Neuronal stem cell (in vitro differentiated cells): Measurements from ENCODE around the gene BTN3A1.

Source experiments
- DNase-seq: peaks from one replicate; pipeline ENCODE4 v3.0.0-alpha.2; 2013; ENCODE audit warnings: low spot score
- H2AFZ ChIP-seq: one replicate; pipeline ENCODE4 v1.6.1; 2013; ENCODE audit warnings: mild to moderate bottlenecking, low read length, inconsistent platforms
- H2AK5ac ChIP-seq: 2 replicates; pipeline ENCODE4 v1.6.1; 2013; ENCODE audit warnings: low read depth, mild to moderate bottlenecking, inconsistent platforms, low read length, moderate library complexity, mixed read lengths
- H2BK120ac ChIP-seq: 2 replicates; pipeline ENCODE4 v1.6.1; 2013; ENCODE audit warnings: low read depth, mild to moderate bottlenecking, inconsistent platforms, low read length, moderate library complexity, mixed read lengths
- H2BK12ac ChIP-seq: one replicate; pipeline ENCODE4 v1.6.1; 2013; ENCODE audit warnings: low read length, inconsistent platforms
- H2BK15ac ChIP-seq: 2 replicates; pipeline ENCODE4 v1.6.1; 2013; ENCODE audit warnings: mild to moderate bottlenecking, low read length, inconsistent platforms, mixed read lengths
- H2BK5ac ChIP-seq: one replicate; pipeline ENCODE4 v1.6.1; 2013; ENCODE audit warnings: inconsistent platforms, mild to moderate bottlenecking, low read length, moderate library complexity
- H3K14ac ChIP-seq: one replicate; pipeline ENCODE4 v1.6.1; 2013; ENCODE audit warnings: low read length, inconsistent platforms
- H3K18ac ChIP-seq: 2 replicates; pipeline ENCODE4 v1.6.1; 2013; ENCODE audit warnings: low read length, inconsistent platforms
- H3K23ac ChIP-seq: 2 replicates; pipeline ENCODE4 v1.6.1; 2013; ENCODE audit warnings: low read depth, mild to moderate bottlenecking, mixed read lengths, low read length, inconsistent platforms; ENCODE audit not compliant: poor library complexity
- H3K27ac ChIP-seq: replicated peaks from 3 replicates; pipeline ENCODE4 v1.5.1; 2013; ENCODE audit warnings: low read length, inconsistent platforms
- H3K27me3 ChIP-seq, 3 experiments: 2 replicates each; pipeline ENCODE4 v1.6.1; 2013; ENCODE audit warnings: low read length in 3 of 3, mild to moderate bottlenecking in 2 of 3, inconsistent platforms in 1 of 3, low read depth in 1 of 3, mixed read lengths in 1 of 3, moderate library complexity in 1 of 3; ENCODE audit not compliant: control insufficient read depth in 3 of 3, insufficient read depth in 3 of 3
- H3K36me3 ChIP-seq, 2 donors: replicated peaks in 1 of 2; 2 replicates each; pipeline ENCODE4 v1.6.1; 2013; ENCODE audit warnings: low read length in 2 of 2; ENCODE audit not compliant: control insufficient read depth in 2 of 2, insufficient read depth in 2 of 2
- H3K4ac ChIP-seq: 2 replicates; pipeline ENCODE4 v1.6.1; 2013; ENCODE audit warnings: inconsistent platforms, mild to moderate bottlenecking, low read length, moderate library complexity
- H3K4me1 ChIP-seq, 2 donors: 1 replicate in 1 of 2; 2 replicates in 1 of 2; pipeline ENCODE4 v1.6.1; 2013; ENCODE audit warnings: low read length in 2 of 2, low read depth in 1 of 2; ENCODE audit not compliant: control insufficient read depth in 2 of 2, insufficient read depth in 1 of 2
- H3K4me2 ChIP-seq: one replicate; pipeline ENCODE4 v1.6.1; 2013; ENCODE audit warnings: mild to moderate bottlenecking, low read length, inconsistent platforms; ENCODE audit not compliant: insufficient read depth, poor library complexity, severe bottlenecking
- H3K4me3 ChIP-seq, 2 donors: 2 replicates each; pipeline ENCODE4 v1.5.1; 2013; ENCODE audit warnings: low read length in 2 of 2, mild to moderate bottlenecking in 2 of 2, inconsistent platforms in 1 of 2, moderate library complexity in 1 of 2
- H3K79me1 ChIP-seq: one replicate; pipeline ENCODE4 v1.6.1; 2013; ENCODE audit warnings: low read depth, mild to moderate bottlenecking, inconsistent platforms, low read length, moderate library complexity
- H3K9ac ChIP-seq: one replicate; pipeline ENCODE4 v1.6.1; 2013; ENCODE audit warnings: mild to moderate bottlenecking, low read depth, low read length, inconsistent platforms; ENCODE audit not compliant: poor library complexity
- H3K9me3 ChIP-seq, 2 donors: replicated peaks in 1 of 2; 2 replicates each; pipeline versions ENCODE3 to v1.6.1; 2013; ENCODE audit warnings: low read length in 2 of 2, mild to moderate bottlenecking in 2 of 2, inconsistent platforms in 1 of 2, low read depth in 1 of 2, mixed read lengths in 1 of 2, moderate library complexity in 1 of 2; ENCODE audit not compliant: control insufficient read depth in 2 of 2, insufficient read depth in 1 of 2
- H4K8ac ChIP-seq: one replicate; pipeline ENCODE4 v1.6.1; 2013; ENCODE audit warnings: low read depth, mild to moderate bottlenecking, inconsistent platforms, low read length, moderate library complexity
- H4K91ac ChIP-seq: one replicate; pipeline ENCODE4 v1.6.1; 2013; ENCODE audit warnings: low read length, low read depth, mild to moderate bottlenecking, inconsistent platforms; ENCODE audit not compliant: poor library complexity
- WGBS, 2 donors: extraction: QIAGEN DNeasy Blood & Tissue Kit; methylation state at CpG; one replicate each; pipeline ENCODE4 v1.1.7; 2013; ENCODE audit warnings: missing lambda C conversion rate in 2 of 2, mixed read lengths in 1 of 2; ENCODE audit not compliant: insufficient read length in 2 of 2, insufficient replicate concordance in 1 of 2; ENCODE audit errors: extremely low coverage in 2 of 2; 5-methylcytosine and 5-hydroxymethylcytosine counted together

The BTN3A1 gene

GRCh38 chr6:26379292-26379691 lies 22.8 kb upstream of the BTN3A1 start:
- Histone ChIP-seq H3K9me3 (no peaks in the 10 kb centered on the region), H3K27me3 (no peaks in the 10 kb centered on the region), H3K4me1 (peaks cover 7 to 8% of the 10 kb centered on the region in 2 donors), H4K91ac (no peak overlapping the region), H3K18ac (no peak overlapping the region), H2BK15ac (no peak overlapping the region), H2BK12ac (no peak overlapping the region), H3K4me2 (no peak overlapping the region), H3K4me3 (no peak overlapping the region), H3K9ac (no peak overlapping the region), H3K14ac (no peak overlapping the region), H3K23ac (no peak overlapping the region), H2BK120ac (no peak overlapping the region), H3K27ac (no peak overlapping the region), H2AFZ (no peak overlapping the region), H4K8ac (no peak overlapping the region), H3K36me3 (no peaks in the 10 kb centered on the region), H3K79me1 (no peaks in the 10 kb centered on the region), H2AK5ac (no peak overlapping the region), H3K4ac (no peak overlapping the region), H2BK5ac (no peak overlapping the region)
- DNase-seq = no peak
- no CpG with 5 or more reads among the region's 3 CpGs for WGBS, 2 donors

DNA sequence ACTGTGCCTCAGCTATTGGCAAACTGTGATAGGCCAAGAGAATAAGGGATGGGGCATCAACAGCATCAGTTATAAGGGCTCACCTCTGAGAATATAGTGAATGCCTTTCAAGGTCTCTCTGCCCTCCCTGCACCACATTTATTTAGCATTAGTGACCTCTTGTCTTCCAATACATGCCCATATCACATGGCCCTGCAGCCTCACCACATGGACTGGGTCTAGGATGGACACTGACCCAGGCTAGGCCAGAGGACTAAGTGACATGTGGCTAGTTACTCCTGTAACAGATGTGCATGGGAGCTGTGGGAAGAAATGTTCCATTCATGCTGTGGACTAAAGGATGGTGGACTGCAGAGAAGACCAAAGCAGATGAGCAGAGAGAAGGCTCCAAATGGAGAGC lies 22.3 kb upstream of the BTN3A1 start:
- H3K18ac ChIP-seq = no peak overlapping the region
- no peak overlapping the region for H3K9ac ChIP-seq
- no peak overlapping the region for H3K23ac ChIP-seq
- no peak overlapping the region for H3K4ac ChIP-seq
- H3K27me3 ChIP-seq = no peaks in the 10 kb centered on the region
- no peak for DNase-seq
- no peaks in the 10 kb centered on the region for H3K9me3 ChIP-seq
- no peak overlapping the region for H2BK12ac ChIP-seq
- no peak overlapping the region for H3K27ac ChIP-seq
- H2BK120ac ChIP-seq = no peak overlapping the region
- peaks cover 7 to 8% of the 10 kb centered on the region in 2 donors for H3K4me1 ChIP-seq
- H2AK5ac ChIP-seq = no peak overlapping the region
- H2BK15ac ChIP-seq = no peak overlapping the region
- peaks cover 0 to 4% of the 10 kb centered on the region in 2 donors for H3K36me3 ChIP-seq
- H3K4me3 ChIP-seq = no peak overlapping the region
- no peak overlapping the region for H4K91ac ChIP-seq
- H3K14ac ChIP-seq = no peak overlapping the region
- H4K8ac ChIP-seq = no peak overlapping the region
- H3K79me1 ChIP-seq = no peaks in the 10 kb centered on the region
- no peak overlapping the region for H2AFZ ChIP-seq
- H2BK5ac ChIP-seq = no peak overlapping the region
- H3K4me2 ChIP-seq = no peak overlapping the region

GRCh38 chr6:26380256-26380655 lies 21.8 kb upstream of the BTN3A1 start:
- no CpG with 5 or more reads among the region's 3 CpGs for whole genome bisulfite sequencing, 2 donors

GRCh38 chr6:26382121-26382520 lies 20.0 kb upstream of the BTN3A1 start:
- Histone ChIP-seq H3K4me1 (peaks cover 7 to 8% of the 10 kb centered on the region in 2 donors), H3K4ac (no peak overlapping the region), H3K9me3 (no peaks in the 10 kb centered on the region), H2AFZ (peak overlapping the region; percentile 59), H3K4me3 (no peak overlapping the region), H2BK12ac (no peak overlapping the region), H2AK5ac (no peak overlapping the region), H4K91ac (no peak overlapping the region), H2BK5ac (no peak overlapping the region), H3K27me3 (no peaks in the 10 kb centered on the region), H3K79me1 (no peaks in the 10 kb centered on the region), H3K27ac (no peak overlapping the region), H3K9ac (no peak overlapping the region), H3K36me3 (peaks cover 0 to 9% of the 10 kb centered on the region in 2 donors), H4K8ac (no peak overlapping the region), H3K4me2 (no peak overlapping the region), H3K18ac (no peak overlapping the region), H3K14ac (no peak overlapping the region), H2BK15ac (no peak overlapping the region), H3K23ac (no peak overlapping the region), H2BK120ac (no peak overlapping the region)
- no CpG with 5 or more reads among the region's 6 CpGs for WGBS, 2 donors
- no peak for DNase-seq

More at GRCh38 chr6:26380256-26380655, 21.8 kb upstream of the BTN3A1 start:
- Histone ChIP-seq H3K14ac (no peak overlapping the region), H3K4me3 (no peak overlapping the region), H3K36me3 (peaks cover 0 to 9% of the 10 kb centered on the region in 2 donors), H3K9me3 (no peaks in the 10 kb centered on the region), H3K79me1 (no peaks in the 10 kb centered on the region), H3K23ac (no peak overlapping the region), H2AFZ (no peak overlapping the region), H3K4me1 (peaks cover 7 to 8% of the 10 kb centered on the region in 2 donors), H3K9ac (no peak overlapping the region), H2AK5ac (no peak overlapping the region), H3K27me3 (no peaks in the 10 kb centered on the region), H4K91ac (no peak overlapping the region), H2BK12ac (no peak overlapping the region), H3K27ac (no peak overlapping the region), H3K4me2 (no peak overlapping the region), H2BK5ac (no peak overlapping the region), H2BK15ac (no peak overlapping the region), H3K18ac (no peak overlapping the region), H4K8ac (no peak overlapping the region), H3K4ac (no peak overlapping the region), H2BK120ac (no peak overlapping the region)
- DNase-seq = no peak
